C4-2B (cell line): ENCODE measurements around the gene LRP11.

ENCODE experiments used
- ZFX ChIP-seq: fragments of 450-650 bp; IDR thresholded peaks from 2 replicates; pipeline ENCODE4 v1.6.1; 2017
- TF ChIP-seq, protein P1 (sequence below): fragments of 450-650 bp; conservative IDR thresholded peaks from 2 replicates; pipeline ENCODE4 v1.5.1; 2017; ENCODE audit warnings: mild to moderate bottlenecking

DNA sequence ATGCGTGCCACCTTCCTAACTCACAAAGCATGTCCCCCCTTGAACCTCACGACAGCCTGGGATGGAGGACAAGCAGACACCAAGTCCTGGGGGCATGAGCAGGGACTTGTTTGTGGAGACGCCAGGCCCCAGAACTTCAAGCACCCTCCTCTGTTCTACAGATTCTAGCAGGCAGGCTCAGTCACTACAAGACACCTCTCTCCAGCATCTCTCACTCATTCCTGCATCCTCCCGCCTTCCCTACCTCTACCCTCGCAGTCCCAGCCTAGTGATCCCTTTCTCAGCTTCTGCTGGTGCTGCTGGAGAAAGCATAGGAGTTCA is 3.7 kb downstream of the LRP11 start:
- TF ChIP-seq, protein P1, sequence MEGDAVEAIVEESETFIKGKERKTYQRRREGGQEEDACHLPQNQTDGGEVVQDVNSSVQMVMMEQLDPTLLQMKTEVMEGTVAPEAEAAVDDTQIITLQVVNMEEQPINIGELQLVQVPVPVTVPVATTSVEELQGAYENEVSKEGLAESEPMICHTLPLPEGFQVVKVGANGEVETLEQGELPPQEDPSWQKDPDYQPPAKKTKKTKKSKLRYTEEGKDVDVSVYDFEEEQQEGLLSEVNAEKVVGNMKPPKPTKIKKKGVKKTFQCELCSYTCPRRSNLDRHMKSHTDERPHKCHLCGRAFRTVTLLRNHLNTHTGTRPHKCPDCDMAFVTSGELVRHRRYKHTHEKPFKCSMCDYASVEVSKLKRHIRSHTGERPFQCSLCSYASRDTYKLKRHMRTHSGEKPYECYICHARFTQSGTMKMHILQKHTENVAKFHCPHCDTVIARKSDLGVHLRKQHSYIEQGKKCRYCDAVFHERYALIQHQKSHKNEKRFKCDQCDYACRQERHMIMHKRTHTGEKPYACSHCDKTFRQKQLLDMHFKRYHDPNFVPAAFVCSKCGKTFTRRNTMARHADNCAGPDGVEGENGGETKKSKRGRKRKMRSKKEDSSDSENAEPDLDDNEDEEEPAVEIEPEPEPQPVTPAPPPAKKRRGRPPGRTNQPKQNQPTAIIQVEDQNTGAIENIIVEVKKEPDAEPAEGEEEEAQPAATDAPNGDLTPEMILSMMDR, result no peak
- TF ChIP-seq ZFX, result no peak
